ENCODE results near the gene ANGPTL2.

- TF ChIP-seq CTCF (IDR thresholded peaks at IDR 0.05; ENCODE audit: low read depth, low read length): no peak
- TF ChIP-seq EZH2phosphoT487 (IDR thresholded peaks at IDR 0.05; ENCODE audit: low read depth): no peak
These were observed 17.7 kb upstream of the ANGPTL2 start for GRCh38 chr9:127140181-127140580.
